Activated CD8-positive, alpha-beta memory T cell treated with anti-CD3 and anti-CD28 coated beads, Interleukin-2, amount 50 U/mL, for 24 hours (primary cell): Measurements from ENCODE around the gene MEDAG.
"Not testable (repeated sequence)": the region's sequence is repeated elsewhere in the genome, so short reads cannot be mapped to it uniquely, and the experiment has no call there.

Experiments used
- DNase-seq: peaks from one replicate; pipeline ENCODE4 v3.0.0-alpha.2; 2020; ENCODE audit errors: extremely low read depth

MEDAG gene

DNA sequence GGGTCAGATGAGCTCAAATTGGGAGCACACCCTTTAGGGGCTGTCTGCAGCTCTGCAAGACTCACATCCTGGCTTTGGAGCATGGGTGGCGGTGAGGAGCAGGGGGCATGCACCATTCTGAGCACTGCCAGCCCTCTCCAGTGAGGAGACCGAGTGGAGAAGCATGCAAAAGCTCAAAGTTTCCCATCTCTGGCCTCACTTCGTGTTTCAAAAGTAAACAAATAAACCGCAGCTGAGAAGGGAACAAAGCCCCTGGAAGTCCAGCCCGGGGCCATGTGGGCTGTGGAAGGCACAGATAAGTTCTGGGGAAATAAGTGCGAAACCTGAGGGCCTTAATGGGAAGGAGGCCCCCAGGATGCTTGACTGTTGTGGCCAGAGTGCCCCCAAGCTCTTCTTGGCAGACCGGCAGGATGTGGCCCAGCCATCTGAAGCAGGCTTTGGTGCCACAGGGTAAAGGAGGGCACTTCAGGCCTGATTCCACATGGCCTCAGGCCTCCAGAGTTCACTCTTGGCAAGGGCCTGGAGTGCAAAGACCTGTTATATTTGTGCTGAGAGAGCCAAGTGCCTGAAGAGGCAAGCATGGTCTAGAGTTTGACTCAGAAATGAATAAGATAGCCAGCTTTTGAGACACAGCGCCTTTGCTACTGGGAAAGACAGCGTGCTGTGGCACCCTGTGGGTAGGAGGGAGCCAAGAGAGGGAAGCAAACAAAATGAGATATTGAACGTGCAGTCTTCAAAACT, 1.2 kb downstream of the MEDAG start:
- DNase-seq: no peak

GRCh38 chr13:30908416-30908980, 2.4 kb downstream of the MEDAG start:
- no peak for DNase-seq

GRCh38 chr13:30910676-30911075, 4.6 kb downstream of the MEDAG start:
- DNase-seq: no peak

- no peak for DNase-seq
These were observed 9.8 kb downstream of the MEDAG start for GRCh38 chr13:30915691-30916541.

DNA sequence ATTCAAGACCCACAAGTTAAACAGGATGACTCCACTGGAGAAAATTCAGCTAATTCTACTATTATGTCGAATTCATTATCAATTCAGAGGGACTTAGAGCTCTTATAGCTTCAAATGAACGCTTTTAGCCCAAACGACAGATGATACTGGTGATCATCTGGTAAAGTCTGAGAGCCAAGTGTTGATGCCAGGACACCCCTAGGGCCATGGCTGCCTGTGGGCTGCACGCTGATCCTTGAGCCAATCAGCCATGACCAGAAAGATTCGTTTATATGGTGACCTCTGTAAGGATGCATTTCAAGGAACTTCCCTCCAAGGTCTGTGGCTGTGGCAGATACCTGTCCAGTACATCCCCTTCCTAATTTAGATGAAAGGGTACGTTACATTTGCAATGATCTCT, 10.9 kb downstream of the MEDAG start:
- DNase-seq: no peak

DNA sequence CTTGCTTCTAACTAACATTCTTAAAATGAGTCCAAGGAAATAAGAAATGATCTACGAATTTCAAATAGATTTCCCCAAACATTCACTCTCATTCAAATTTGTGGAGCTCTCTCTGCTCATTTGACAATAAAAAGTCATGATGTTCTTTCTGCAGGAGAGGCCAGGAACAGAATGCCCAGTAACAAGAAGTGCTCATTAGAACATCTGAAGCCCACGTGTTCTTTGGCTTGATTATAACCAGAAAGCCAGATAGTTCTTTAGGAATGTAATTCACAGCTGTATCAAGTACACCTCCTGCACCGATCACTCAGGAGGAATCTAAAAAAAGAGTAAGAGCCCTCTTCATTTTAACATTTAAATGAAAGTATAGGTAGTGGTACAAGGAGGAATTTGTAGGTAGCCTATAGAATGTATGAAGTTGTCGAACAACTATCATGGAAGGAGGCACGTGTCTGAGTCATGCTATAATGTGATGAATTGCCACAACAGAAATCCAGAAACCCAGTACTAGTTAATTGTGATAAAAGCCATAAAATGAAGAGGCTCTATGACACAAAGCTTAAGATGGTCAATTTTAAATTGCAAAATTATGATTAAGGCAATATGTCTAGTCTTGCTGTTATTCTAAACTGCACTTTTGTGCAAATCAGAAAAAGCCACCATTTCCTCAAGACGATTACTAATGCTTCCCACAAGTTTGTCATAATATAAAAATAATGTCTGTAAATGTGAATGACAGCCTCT, 12.8 kb downstream of the MEDAG start:
- no peak for DNase-seq

- no peak for DNase-seq
These were observed 14.3 kb downstream of the MEDAG start for GRCh38 chr13:30920162-30920909.

- DNase-seq: no peak
These were observed 17.3 kb downstream of the MEDAG start for GRCh38 chr13:30923418-30923817.

DNA sequence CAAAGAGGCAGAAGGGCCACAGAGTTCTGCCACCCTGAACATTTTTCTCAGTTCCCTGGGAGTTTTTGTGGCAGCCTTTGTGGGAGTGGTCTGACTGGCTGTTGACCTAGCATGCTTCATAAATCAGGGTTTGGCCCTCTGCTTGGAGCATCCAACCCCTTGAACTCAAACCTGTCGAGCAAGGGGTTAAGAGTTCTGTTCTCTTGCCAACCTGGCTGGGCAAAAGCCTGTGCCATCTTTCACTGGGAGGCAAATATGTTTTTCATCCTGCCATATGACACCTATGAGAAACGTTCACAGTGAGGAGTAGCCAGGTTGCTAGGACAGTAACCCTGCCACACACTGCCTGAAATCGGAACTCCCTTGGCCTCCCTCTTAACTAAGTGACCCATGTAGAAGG, 18.6 kb downstream of the MEDAG start:
- no peak for DNase-seq

- DNase-seq: no peak
These were observed 19.4 kb downstream of the MEDAG start for GRCh38 chr13:30925429-30925828.

DNA sequence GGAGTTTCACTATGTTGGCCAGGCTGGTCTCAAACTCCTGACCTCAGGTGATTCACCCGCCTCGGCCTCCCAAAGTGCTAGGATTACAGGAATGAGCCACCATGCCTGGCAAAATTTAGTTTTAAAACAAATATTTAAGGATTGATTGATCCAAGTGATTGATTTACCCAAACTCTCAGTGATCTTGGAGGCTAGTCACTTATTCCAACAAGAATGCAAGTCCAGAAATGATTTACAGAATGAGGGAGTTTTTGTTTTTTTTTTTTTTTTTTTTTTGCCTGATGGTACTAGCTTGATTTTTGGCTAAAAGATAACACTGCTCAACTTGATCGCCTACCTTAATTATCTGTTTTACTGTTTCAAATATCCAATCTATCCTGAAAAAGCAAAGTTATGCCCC, 20.7 kb downstream of the MEDAG start:
- DNase-seq: no peak

DNA sequence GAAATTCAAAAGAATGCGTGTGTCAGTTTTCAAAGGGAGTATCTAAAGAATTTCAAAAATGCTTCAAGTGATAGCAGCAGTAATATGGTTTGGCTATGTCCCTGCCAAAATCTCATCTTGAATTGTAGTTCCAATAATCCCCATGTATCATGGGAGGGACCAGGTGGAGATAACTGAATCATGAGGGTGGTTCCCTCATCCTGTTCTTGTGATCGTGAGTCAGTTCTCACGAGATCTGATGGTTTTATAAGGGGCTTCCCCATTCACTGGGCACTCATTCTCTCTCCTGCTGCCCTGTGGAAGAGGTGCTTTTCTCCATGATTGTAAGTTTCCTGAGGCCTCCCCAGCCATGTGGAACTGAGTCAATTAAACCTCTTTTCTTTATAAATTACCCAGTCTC, 21.1 kb downstream of the MEDAG start:
- not testable (repeated sequence) for DNase-seq

DNA sequence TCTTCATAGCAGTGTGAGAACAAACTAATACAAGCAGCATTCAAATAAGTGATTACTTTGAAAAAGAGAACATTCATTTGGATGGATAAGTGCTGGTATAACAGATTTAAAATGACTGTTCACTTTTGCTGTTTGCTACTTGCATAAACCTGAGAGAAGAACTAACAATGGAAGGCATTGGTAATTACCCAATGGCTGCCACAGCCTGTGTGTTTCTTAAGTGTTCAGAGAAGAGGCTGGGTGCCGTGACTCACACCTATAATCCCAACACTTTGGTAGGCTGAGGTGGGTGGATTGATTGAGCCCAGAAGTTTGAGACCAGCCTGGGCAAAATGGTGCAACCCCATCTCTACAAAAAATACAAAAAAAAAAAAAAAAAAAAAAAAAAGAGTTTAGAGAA, 21.5 kb downstream of the MEDAG start:
- DNase-seq: no peak

- no peak for DNase-seq
These were observed 22.9 kb downstream of the MEDAG start for GRCh38 chr13:30928978-30929377.

- DNase-seq: no peak
These were observed 26.6 kb downstream of the MEDAG start, which contains the start of gene TEX26 for GRCh38 chr13:30932481-30933353. TSS of gene TEX26 (plus strand) at chr13:30932656. CDS start at chr13:30932716, 60 bp downstream.

DNA sequence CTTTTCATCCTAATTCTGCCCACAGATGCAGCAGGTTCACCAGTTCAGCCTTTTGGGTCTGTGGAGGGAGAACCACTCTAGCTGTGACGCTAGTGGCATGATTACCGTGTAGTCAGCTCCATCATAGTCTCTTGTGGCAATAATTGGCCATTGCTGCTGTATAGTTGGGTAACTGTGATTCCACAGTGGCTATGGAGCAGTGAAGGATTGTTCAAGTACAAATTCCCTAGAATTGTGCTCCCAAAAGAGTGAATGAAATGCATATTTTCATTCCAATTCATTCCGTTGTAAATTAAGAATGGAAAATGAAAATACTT, 27.2 kb downstream of the MEDAG start:
- DNase-seq: no peak

- no peak for DNase-seq
These were observed 28.3 kb downstream of the MEDAG start for GRCh38 chr13:30934381-30934780.

- DNase-seq: no peak
These were observed 28.7 kb downstream of the MEDAG start for GRCh38 chr13:30934803-30935202.

GRCh38 chr13:30936971-30937370, 30.9 kb downstream of the MEDAG start:
- no peak for DNase-seq

GRCh38 chr13:30943881-30944280, 37.8 kb downstream of the MEDAG start:
- DNase-seq: no peak
